ENCODE measurements around the gene SETD7. TPM values are rescaled to one million over a fixed set of nuclear protein-coding genes. Genes with fewer than 3 reads are reported as not detected.

The SETD7 gene
- total RNA-seq, 1 experiment from 2014 or later, result 41.6 TPM

GRCh38 chr4:139470295-139470694 lies 85.7 kb downstream of the SETD7 start:
- ChIA-PET CTCF (interaction anchor here (1.2 kb wide), 1 partner anchor 27 kb away, joined by 3 read pairs; no protein-coding TSS in a partner anchor), POLR2A (no interaction called here), RAD21 (ENCODE audit: low non-redundant PET in 1 of 2, low total read pairs in 2 of 2, uncharacterized antibody in 2 of 2, unreplicated experiment in 2 of 2) (no interaction called here)
- ATAC-seq (no peak), DNase-seq (ENCODE audit: low read depth, low spot score) (no peak)
- Histone ChIP-seq H3K9ac (ENCODE audit: low read length) (no peak overlapping the region), H2AFZ (ENCODE audit: low read depth, low read length, poor library complexity, severe bottlenecking) (no peak overlapping the region), H4K20me1 (ENCODE audit: insufficient read depth) (no peaks in the 10 kb centered on the region), H3K9me2 (ENCODE audit: insufficient read depth) (no peaks in the 10 kb centered on the region), H3K4me3 (replicated peaks in 1 of 2; ENCODE audit: low read depth in 1 of 2, low read length in 2 of 2) (no peak overlapping the region), H3K27ac (ENCODE audit: low read depth, low read length) (no peak overlapping the region), H3K27me3 (ENCODE audit: insufficient read depth, low read length) (no peaks in the 10 kb centered on the region), H3K79me2 (ENCODE audit: insufficient read depth, low read length) (peaks cover 38% of the 10 kb centered on the region), H3K36me3 (ENCODE audit: control insufficient read depth in 1 of 2, insufficient read depth in 2 of 2, low read length in 2 of 2) (no peaks in the 10 kb centered on the region), H3K9me3 (ENCODE audit: control insufficient read depth in 1 of 2, insufficient read depth in 1 of 2, low read depth in 1 of 2, low read length in 2 of 2) (no peaks in the 10 kb centered on the region), H3K4me2 (ENCODE audit: low read length) (no peak overlapping the region), H3K4me1 (ENCODE audit: control insufficient read depth in 1 of 2, insufficient read depth in 2 of 2, low read length in 2 of 2) (peaks cover 0 to 5% of the 10 kb centered on the region in 2 experiments; a peak in 1 of 4 replicates)
- intact Hi-C loops (cut with micrococcal nuclease), result no loop called here
- BruUV-seq (replicated peaks), result no TSS peak
- no peak for TF ChIP-seq EZH2phosphoT487 (IDR thresholded peaks at IDR 0.05; ENCODE audit: borderline replicate concordance)
- TF ChIP-seq, protein P1, sequence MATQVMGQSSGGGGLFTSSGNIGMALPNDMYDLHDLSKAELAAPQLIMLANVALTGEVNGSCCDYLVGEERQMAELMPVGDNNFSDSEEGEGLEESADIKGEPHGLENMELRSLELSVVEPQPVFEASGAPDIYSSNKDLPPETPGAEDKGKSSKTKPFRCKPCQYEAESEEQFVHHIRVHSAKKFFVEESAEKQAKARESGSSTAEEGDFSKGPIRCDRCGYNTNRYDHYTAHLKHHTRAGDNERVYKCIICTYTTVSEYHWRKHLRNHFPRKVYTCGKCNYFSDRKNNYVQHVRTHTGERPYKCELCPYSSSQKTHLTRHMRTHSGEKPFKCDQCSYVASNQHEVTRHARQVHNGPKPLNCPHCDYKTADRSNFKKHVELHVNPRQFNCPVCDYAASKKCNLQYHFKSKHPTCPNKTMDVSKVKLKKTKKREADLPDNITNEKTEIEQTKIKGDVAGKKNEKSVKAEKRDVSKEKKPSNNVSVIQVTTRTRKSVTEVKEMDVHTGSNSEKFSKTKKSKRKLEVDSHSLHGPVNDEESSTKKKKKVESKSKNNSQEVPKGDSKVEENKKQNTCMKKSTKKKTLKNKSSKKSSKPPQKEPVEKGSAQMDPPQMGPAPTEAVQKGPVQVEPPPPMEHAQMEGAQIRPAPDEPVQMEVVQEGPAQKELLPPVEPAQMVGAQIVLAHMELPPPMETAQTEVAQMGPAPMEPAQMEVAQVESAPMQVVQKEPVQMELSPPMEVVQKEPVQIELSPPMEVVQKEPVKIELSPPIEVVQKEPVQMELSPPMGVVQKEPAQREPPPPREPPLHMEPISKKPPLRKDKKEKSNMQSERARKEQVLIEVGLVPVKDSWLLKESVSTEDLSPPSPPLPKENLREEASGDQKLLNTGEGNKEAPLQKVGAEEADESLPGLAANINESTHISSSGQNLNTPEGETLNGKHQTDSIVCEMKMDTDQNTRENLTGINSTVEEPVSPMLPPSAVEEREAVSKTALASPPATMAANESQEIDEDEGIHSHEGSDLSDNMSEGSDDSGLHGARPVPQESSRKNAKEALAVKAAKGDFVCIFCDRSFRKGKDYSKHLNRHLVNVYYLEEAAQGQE (IDR thresholded peaks at IDR 0.05; ENCODE audit: low read depth), result 0 out of 2 replicates have a peak, but pooled peaks have one; percentile 4

DNA sequence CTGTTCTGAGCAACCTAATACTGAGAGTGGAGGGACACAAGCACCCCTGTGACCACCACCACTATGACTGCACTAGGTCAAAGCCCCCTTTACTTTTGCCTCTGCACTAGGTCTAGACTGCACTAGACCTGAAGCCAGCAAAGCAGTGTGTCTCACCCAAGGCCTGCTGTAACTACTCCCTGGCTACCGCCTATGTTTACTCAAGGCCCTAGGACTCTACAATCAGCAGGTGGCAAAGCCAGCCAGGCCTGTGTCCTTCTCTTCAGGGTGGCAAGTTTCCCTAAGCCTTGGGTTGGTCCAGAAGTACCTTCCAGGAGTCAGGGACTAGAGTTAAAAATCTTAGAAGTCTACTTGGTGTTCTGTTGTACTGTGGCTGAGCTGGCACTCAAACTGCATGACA lies 86.2 kb downstream of the SETD7 start:
- POLR2A ChIA-PET, result no interaction called here
- no peak overlapping the region for H3K27ac ChIP-seq (ENCODE audit: low read depth, low read length)
- H3K9me3 ChIP-seq (ENCODE audit: control insufficient read depth in 1 of 2, insufficient read depth in 1 of 2, low read depth in 1 of 2, low read length in 2 of 2), result no peaks in the 10 kb centered on the region
- H2AFZ ChIP-seq (ENCODE audit: low read depth, low read length, poor library complexity, severe bottlenecking), result no peak overlapping the region
- BruUV-seq (replicated peaks), result no TSS peak
- no peak for ATAC-seq
- H4K20me1 ChIP-seq (ENCODE audit: insufficient read depth), result no peaks in the 10 kb centered on the region
- no peak overlapping the region for H3K4me2 ChIP-seq (ENCODE audit: low read length)
- H3K36me3 ChIP-seq (ENCODE audit: control insufficient read depth in 1 of 2, insufficient read depth in 2 of 2, low read length in 2 of 2), result no peaks in the 10 kb centered on the region
- H3K9me2 ChIP-seq (ENCODE audit: insufficient read depth), result no peaks in the 10 kb centered on the region
- no peak overlapping the region for H3K4me3 ChIP-seq (replicated peaks in 1 of 2; ENCODE audit: low read depth in 1 of 2, low read length in 2 of 2)
- RAD21 ChIA-PET (ENCODE audit: low non-redundant PET in 1 of 2, low total read pairs in 2 of 2, uncharacterized antibody in 2 of 2, unreplicated experiment in 2 of 2), result no interaction called here
- H3K27me3 ChIP-seq (ENCODE audit: insufficient read depth, low read length), result no peaks in the 10 kb centered on the region
- peaks cover 38% of the 10 kb centered on the region for H3K79me2 ChIP-seq (ENCODE audit: insufficient read depth, low read length)
- intact Hi-C loops (cut with micrococcal nuclease), result no loop called here
- no peak for DNase-seq (ENCODE audit: low read depth, low spot score)
- CTCF ChIA-PET, result interaction anchor here (1.2 kb wide), 1 partner anchor 27 kb away, joined by 3 read pairs; no protein-coding TSS in a partner anchor
- peaks cover 0 to 5% of the 10 kb centered on the region in 2 experiments; a peak in 1 of 4 replicates for H3K4me1 ChIP-seq (ENCODE audit: control insufficient read depth in 1 of 2, insufficient read depth in 2 of 2, low read length in 2 of 2)
- H3K9ac ChIP-seq (ENCODE audit: low read length), result no peak overlapping the region
- TF ChIP-seq ELF1 (IDR thresholded peaks at IDR 0.05; ENCODE audit: borderline replicate concordance, low read depth) (no peak), ZBTB33 (IDR thresholded peaks at IDR 0.05; ENCODE audit: extremely low read depth, insufficient replicate concordance, low read length) (no peak), CBX3 (IDR thresholded peaks at IDR 0.05; ENCODE audit: low read depth) (no peak), CTCF (IDR thresholded peaks at IDR 0.05 in 2 of 3, conservative IDR thresholded peaks at IDR 0.05 in 1 of 3; ENCODE audit: borderline replicate concordance in 1 of 3, insufficient read depth in 1 of 3, low read depth in 2 of 3, low read length in 2 of 3) (no peak), POLR2A (IDR thresholded peaks at IDR 0.05; ENCODE audit: borderline replicate concordance, extremely low read depth, insufficient read depth, insufficient read length) (no peak), SRF (IDR thresholded peaks at IDR 0.05; ENCODE audit: low read depth) (no peak), SP1 (IDR thresholded peaks at IDR 0.05; ENCODE audit: low read depth) (no peak), TCF7L2 (IDR thresholded peaks at IDR 0.05; ENCODE audit: borderline replicate concordance, extremely low read depth, insufficient read depth, insufficient read length) (no peak), CEBPB (IDR thresholded peaks at IDR 0.05; ENCODE audit: low read depth) (no peak), EZH2 (IDR thresholded peaks at IDR 0.05) (no peak), EGR1 (IDR thresholded peaks at IDR 0.05; ENCODE audit: low read depth) (no peak), FOSL1 (IDR thresholded peaks at IDR 0.05; ENCODE audit: low read depth) (no peak)

Measured in HCT116 (cell line).